ENCODE results near the gene VSIG2.

The VSIG2 gene

DNA sequence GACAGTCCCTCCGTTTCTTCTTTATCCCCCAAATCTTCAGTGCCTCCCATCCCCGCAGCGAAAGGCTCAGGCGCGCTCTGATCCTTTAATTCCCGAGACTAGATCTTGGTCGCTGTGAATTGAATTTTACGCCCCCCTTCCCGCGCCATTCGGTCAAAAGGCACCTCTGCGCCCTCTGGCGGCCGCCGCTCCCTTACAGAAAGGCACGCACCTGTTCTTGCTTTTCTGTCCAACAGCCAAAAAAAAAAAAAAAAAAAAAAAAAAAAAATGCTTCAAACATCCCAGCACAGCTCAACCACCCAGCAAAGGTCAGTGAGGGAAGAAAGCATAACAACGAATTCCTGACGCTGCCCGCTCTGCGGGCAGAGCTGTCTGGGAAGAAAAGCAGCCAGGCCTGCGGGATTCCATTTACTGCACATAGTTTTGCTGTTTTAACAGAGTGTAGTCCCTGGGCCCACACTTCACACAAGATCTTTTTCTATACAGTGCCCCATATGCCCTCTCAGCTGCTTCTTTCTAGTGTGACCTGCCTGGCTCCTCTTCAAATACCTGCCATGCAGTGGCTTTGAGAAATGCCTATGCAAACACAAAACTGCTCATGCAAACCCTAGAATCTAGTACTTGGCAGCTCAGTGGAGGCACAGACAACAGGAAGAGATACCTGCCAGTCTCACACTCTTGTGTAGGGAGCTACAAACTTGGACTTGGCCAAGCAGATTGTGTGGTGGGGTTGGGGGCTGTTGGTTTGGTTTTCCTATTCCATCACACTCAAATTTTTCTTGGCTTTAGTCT, 11.3 kb upstream of the VSIG2 start:
- Histone ChIP-seq H3K27ac (ENCODE audit: poor library complexity, severe bottlenecking) (no peak overlapping the region), H3K4me1 (ENCODE audit: insufficient read depth, poor library complexity, severe bottlenecking) (peaks cover 2% of the 10 kb centered on the region), H3K27me3 (ENCODE audit: insufficient read depth, poor library complexity, severe bottlenecking) (peaks cover 23% of the 10 kb centered on the region), H3K9me3 (ENCODE audit: severe bottlenecking) (no peaks in the 10 kb centered on the region), H3K36me3 (ENCODE audit: low read depth) (peaks cover 18% of the 10 kb centered on the region), H3K4me3 (ENCODE audit: severe bottlenecking) (peak overlapping the region; percentile 35)
- ATAC-seq (ENCODE audit: low read depth) (peak; percentile 47), DNase-seq (ENCODE audit: low spot score) (peak; percentile 75)
- peak; percentile 85 for TF ChIP-seq CTCF (IDR thresholded peaks at IDR 0.05; ENCODE audit: poor library complexity, severe bottlenecking)

DNA sequence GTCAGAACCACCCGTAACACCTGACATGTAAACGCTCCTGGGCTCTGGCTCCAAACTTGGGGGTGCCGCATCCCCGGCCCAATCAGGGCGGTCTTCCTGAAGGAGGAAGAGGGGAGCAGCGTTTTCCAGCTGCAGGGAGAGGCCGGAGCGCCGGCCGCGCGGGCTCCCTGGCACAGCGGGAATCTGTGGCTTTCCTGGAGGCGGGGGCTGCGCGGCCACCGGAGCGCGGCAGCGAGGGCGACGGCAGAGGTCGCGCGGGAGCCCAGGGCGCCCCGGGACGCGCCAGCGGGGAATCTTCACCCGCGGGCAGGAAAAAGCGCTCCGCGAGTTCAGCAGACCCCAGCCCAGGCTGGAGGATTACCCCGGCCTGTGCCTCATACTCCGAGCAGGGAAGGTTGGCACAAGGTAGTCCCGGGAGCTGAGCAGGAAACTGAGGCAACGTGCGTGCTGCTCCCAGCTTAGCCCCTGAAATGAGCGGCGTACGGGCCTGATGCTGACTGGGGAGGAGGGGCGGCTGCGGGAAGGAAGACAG, 10.6 kb upstream of the VSIG2 start:
- no peak for TF ChIP-seq CTCF (IDR thresholded peaks at IDR 0.05; ENCODE audit: poor library complexity, severe bottlenecking)
- ATAC-seq (ENCODE audit: low read depth) (peak; percentile 22), DNase-seq (ENCODE audit: low spot score) (no peak)
- peak overlapping the region; percentile 35 for H3K4me3 ChIP-seq (ENCODE audit: severe bottlenecking)
- peaks cover 14% of the 10 kb centered on the region for H3K36me3 ChIP-seq (ENCODE audit: low read depth)
- H3K9me3 ChIP-seq (ENCODE audit: severe bottlenecking), result no peaks in the 10 kb centered on the region
- peaks cover 27% of the 10 kb centered on the region for H3K27me3 ChIP-seq (ENCODE audit: insufficient read depth, poor library complexity, severe bottlenecking)
- peaks cover 9% of the 10 kb centered on the region for H3K4me1 ChIP-seq (ENCODE audit: insufficient read depth, poor library complexity, severe bottlenecking)
- H3K27ac ChIP-seq (ENCODE audit: poor library complexity, severe bottlenecking), result no peak overlapping the region

DNA sequence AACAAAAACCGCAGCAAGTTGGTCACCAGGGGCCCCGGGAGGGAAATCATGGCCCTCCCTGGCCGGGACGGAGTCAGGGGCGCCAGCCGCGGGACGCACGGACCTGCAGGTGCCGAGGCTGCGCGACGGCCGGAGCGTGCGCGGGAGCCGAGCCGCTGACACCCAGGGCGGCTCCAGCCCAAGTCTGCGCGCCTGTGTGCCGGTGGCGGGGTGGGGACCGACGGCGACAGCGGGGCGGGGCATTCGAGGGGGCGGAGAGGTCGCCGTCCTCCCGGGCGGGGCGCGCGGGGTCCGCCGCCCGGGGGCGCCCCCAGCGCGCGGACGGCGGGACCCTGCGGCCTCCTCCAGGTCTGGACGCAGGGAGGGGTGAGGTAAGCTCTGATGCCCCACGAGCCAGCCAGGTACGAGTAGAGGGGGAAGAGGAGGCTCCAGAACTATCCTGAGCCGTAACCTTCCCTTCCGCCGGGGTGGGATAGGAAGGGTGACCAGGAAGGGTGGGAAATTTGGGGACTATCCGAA, 10.1 kb upstream of the VSIG2 start, which contains the start of gene ESAM:
Gene ESAM, minus strand, starts transcription at position 186 of the 519 bp plus-strand sequence. Its CDS starts 136 bp downstream, at position 50.
- H3K27me3 ChIP-seq (ENCODE audit: insufficient read depth, poor library complexity, severe bottlenecking), result peaks cover 27% of the 10 kb centered on the region
- H3K27ac ChIP-seq (ENCODE audit: poor library complexity, severe bottlenecking), result no peak within 1 kb of the TSS
- peak within 1 kb of the TSS; percentile 35 for H3K4me3 ChIP-seq (ENCODE audit: severe bottlenecking)
- ATAC-seq (ENCODE audit: low read depth) (peak; percentile 43), DNase-seq (ENCODE audit: low spot score) (no peak)
- no peak for TF ChIP-seq CTCF (IDR thresholded peaks at IDR 0.05; ENCODE audit: poor library complexity, severe bottlenecking)
- H3K9me3 ChIP-seq (ENCODE audit: severe bottlenecking), result no peaks in the 10 kb centered on the region
- H3K36me3 ChIP-seq (ENCODE audit: low read depth), result peaks cover 10% of the 10 kb centered on the region
- H3K4me1 ChIP-seq (ENCODE audit: insufficient read depth, poor library complexity, severe bottlenecking), result peaks cover 9% of the 10 kb centered on the region

- no peaks in the 10 kb centered on the region for H3K9me3 ChIP-seq (ENCODE audit: severe bottlenecking)
- no peak for DNase-seq (ENCODE audit: low spot score)
- H3K4me3 ChIP-seq (ENCODE audit: severe bottlenecking), result peak overlapping the region; percentile 35
- TF ChIP-seq CTCF (IDR thresholded peaks at IDR 0.05; ENCODE audit: poor library complexity, severe bottlenecking), result no peak
- no peak overlapping the region for H3K27ac ChIP-seq (ENCODE audit: poor library complexity, severe bottlenecking)
- H3K27me3 ChIP-seq (ENCODE audit: insufficient read depth, poor library complexity, severe bottlenecking), result peaks cover 27% of the 10 kb centered on the region
- peaks cover 3% of the 10 kb centered on the region for H3K36me3 ChIP-seq (ENCODE audit: low read depth)
- peaks cover 9% of the 10 kb centered on the region for H3K4me1 ChIP-seq (ENCODE audit: insufficient read depth, poor library complexity, severe bottlenecking)
- ATAC-seq (ENCODE audit: low read depth), result no peak
Measured at GRCh38 chr11:124761301-124762104, 9.4 kb upstream of the VSIG2 start.
